ENCODE data around the gene TCERG1L.

The TCERG1L gene

GRCh38 chr10:131074682-131075081, 236.8 kb downstream of the TCERG1L start:
- no peak for TF ChIP-seq CTCF (IDR thresholded peaks at IDR 0.05)
- no peak overlapping the region for H3K4me3 ChIP-seq
- H3K4me1 ChIP-seq, result no peaks in the 10 kb centered on the region
- intact Hi-C loops (cut with DNase I; ENCODE audit: low total_unique reads), result no loop called here
- peaks cover 0 to 3% of the 10 kb centered on the region in 2 donors for H3K27me3 ChIP-seq
- H3K36me3 ChIP-seq, result no peaks in the 10 kb centered on the region
- H3K9me3 ChIP-seq, result no peaks in the 10 kb centered on the region
- DNase-seq, result peak in 1 of 2 donors; percentile 9
- H3K27ac ChIP-seq, result no peak overlapping the region

- Histone ChIP-seq H3K27me3 (peaks cover 0 to 3% of the 10 kb centered on the region in 2 donors), H3K4me1 (no peaks in the 10 kb centered on the region), H3K4me3 (no peak overlapping the region), H3K27ac (no peak overlapping the region), H3K36me3 (no peaks in the 10 kb centered on the region), H3K9me3 (no peaks in the 10 kb centered on the region)
- intact Hi-C loops (cut with DNase I; ENCODE audit: low total_unique reads), result no loop called here
- no peak for TF ChIP-seq CTCF (IDR thresholded peaks at IDR 0.05)
- peak in 1 of 2 donors; percentile 13 for DNase-seq
Observed at GRCh38 chr10:131073469-131074035, 238.0 kb downstream of the TCERG1L start.

- Histone ChIP-seq H3K27ac (no peak overlapping the region), H3K9me3 (no peaks in the 10 kb centered on the region), H3K27me3 (peaks cover 0 to 3% of the 10 kb centered on the region in 2 donors), H3K4me1 (no peaks in the 10 kb centered on the region), H3K36me3 (no peaks in the 10 kb centered on the region), H3K4me3 (no peak overlapping the region)
- intact Hi-C loops (cut with DNase I; ENCODE audit: low total_unique reads), result no loop called here
- DNase-seq, result peak in 1 of 2 donors; percentile 3
- no peak for TF ChIP-seq CTCF (IDR thresholded peaks at IDR 0.05)
Observed at GRCh38 chr10:131072651-131073468, 238.7 kb downstream of the TCERG1L start.

- Histone ChIP-seq H3K36me3 (no peaks in the 10 kb centered on the region), H3K4me3 (no peak overlapping the region), H3K27ac (no peak overlapping the region), H3K4me1 (no peaks in the 10 kb centered on the region), H3K27me3 (peaks cover 0 to 3% of the 10 kb centered on the region in 2 donors), H3K9me3 (no peaks in the 10 kb centered on the region)
- intact Hi-C loops (cut with DNase I; ENCODE audit: low total_unique reads), result no loop called here
- TF ChIP-seq CTCF (IDR thresholded peaks at IDR 0.05), result no peak
- no peak for DNase-seq
Observed at GRCh38 chr10:131071721-131072120, 239.8 kb downstream of the TCERG1L start.

- H3K4me3 ChIP-seq, result no peak overlapping the region
- peak in 1 of 2 donors; percentile 9 for DNase-seq
- H3K27me3 ChIP-seq, result peaks cover 0 to 3% of the 10 kb centered on the region in 2 donors
- intact Hi-C loops (cut with DNase I; ENCODE audit: low total_unique reads), result no loop called here
- no peak overlapping the region for H3K27ac ChIP-seq
- TF ChIP-seq CTCF (IDR thresholded peaks at IDR 0.05), result no peak
- H3K4me1 ChIP-seq, result no peaks in the 10 kb centered on the region
- H3K36me3 ChIP-seq, result no peaks in the 10 kb centered on the region
- no peaks in the 10 kb centered on the region for H3K9me3 ChIP-seq
Observed at GRCh38 chr10:131070856-131071255, 240.7 kb downstream of the TCERG1L start.
